HG03280 (cell line): ENCODE data around the gene RNGTT.
A peak's percentile ranks its signal among the peaks of the same experiment; 100 is the strongest.

ENCODE experiments used
- ATAC-seq: cut with Tn5 transposase; IDR thresholded peaks from one replicate; pipeline ENCODE4 v1.9.1; 2021; ENCODE audit warnings: mild to moderate bottlenecking, moderate library complexity; ENCODE audit not compliant: unreplicated experiment

Gene RNGTT

DNA sequence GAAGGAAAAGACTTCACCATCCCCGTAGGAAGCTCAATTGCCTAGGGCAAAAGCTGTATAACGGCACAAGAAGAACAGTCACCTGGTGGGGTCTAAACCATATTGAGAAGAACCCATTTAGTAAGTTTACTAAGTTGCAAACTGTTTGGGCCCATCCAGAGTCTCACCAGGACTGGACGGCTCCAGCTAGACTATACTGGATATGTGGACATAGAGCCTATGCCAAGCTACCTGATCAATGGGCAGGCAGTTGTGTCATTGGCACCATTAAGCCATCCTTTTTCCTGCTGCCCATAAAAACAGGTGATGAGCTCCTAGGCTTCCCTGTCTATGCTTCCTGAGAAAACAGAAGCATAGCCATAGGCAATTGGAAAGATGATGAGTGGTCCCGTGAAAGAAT is 293.9 kb downstream of the RNGTT start:
- ATAC-seq: no peak

- ATAC-seq: no peak
Measured at GRCh38 chr6:88666901-88667300, 296.5 kb downstream of the RNGTT start.

DNA sequence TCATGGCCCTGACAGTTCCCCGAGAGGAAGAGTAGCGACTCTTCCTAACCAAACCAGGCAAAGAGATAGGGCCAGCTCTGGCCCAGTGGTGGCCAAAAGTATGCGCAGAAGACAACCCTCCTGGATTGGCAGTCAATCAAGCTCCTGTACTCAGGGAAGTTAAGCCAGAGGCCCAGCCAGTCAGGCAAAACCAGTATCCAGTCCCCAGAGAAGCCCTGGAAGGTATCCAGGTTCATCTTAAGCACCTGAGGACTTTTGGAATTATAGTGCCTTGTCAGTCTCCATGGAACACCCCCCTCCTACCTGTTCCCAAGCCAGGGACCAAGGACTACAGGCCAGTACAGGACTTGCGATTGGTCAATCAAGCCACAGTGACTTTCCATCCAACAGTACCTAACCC is 298.3 kb downstream of the RNGTT start:
- ATAC-seq: no peak

DNA sequence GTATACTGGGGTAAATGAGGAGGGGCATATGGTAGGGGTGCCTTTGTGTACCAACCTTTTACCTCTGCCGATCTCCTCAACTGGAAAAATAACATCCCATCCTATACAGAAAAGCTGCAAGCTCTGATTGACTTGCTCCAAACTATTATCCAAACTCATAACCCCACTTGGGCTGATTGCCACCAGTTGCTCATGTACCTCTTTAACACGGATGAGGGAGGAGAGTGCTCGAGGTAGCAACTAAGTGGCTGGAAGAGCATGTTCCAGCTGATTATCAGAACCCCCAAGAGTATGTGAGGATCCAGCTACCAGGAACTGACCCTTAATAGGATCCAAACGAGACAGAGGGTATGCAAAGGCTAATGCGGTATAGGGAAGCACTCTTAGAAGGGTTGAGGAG is 299.6 kb downstream of the RNGTT start:
- no peak for ATAC-seq

DNA sequence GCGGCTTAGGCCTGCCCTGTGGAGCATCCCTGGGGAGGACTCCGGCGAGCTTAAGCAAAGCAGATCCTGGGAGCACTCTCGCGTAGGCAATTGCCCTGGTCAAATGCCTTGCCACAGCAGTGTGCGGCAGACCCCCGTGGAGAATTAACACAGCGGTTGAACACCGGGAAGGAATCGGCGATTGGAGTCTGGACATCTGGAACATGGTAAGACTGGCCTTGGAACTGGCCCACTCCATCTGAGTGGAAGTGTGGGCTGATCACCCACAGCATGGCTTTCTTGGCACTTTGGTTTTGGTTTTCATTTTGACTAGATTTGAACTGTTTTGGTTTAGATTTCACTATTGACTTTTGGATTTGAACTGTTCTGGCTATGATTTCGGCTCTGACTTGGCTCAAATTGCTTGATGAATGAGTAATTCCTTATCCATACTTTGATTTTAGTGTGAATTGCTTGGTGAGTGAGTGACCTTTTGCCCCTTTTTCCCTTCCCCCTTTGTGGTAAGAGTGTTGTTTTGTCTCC is 300.7 kb downstream of the RNGTT start:
- ATAC-seq: no peak

DNA sequence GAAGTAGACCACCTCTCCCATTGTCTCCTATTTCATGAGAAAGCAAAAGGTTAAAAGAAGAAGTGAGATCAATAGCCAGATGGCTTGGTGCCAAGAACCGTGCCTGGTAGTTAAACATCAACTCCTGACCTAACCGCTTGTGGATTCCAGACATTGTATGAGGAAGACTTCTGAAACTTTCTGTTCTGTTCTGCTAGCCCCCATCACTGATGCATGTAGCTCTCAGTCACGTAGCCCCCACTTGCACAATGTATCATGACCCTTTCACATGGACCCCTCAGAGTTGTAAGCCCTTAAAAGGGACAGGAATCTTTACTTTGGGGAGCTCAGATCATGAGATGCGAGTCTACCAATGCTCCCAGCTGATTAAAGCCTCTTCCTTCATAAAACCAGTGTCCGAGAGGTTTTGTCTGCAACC is 301.2 kb downstream of the RNGTT start:
- ATAC-seq: no peak

DNA sequence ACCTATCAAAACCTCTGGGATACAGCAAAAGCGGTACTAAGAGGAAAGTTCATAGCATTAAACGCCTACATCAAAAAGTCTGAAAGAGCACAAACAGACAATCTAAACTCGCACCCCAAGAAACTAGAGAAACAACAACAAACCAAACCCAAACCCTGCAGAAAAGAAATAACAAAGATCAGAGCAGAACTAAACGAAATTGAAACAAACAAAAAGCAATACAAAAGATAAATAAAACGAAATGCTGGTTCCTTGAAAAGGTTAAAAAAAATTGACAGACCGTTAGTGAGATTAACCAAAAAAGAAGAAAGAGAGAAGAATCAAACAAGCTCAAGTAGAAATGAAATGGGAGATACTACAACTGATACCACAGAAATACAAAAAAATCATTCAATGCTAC is 302.3 kb downstream of the RNGTT start:
- ATAC-seq: no peak

DNA sequence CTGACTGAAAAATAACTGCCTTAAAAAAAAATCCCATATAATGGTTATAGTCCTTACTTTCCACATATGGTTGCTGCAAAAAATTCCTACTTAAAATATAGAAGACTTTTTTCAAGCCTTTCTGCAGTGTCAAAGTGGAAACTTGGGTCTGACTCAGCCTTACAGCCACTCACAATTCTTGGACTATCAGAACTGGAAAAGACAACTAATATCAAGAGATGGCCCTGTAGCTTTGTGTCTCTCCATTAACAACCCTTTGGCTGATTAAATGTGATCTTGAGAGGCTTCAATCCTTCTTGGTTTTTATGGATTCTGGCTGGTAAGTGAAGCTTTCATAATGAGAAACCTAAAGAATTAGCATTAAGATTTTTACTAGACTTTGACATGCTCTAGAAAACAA is 307.8 kb downstream of the RNGTT start:
- no peak for ATAC-seq

DNA sequence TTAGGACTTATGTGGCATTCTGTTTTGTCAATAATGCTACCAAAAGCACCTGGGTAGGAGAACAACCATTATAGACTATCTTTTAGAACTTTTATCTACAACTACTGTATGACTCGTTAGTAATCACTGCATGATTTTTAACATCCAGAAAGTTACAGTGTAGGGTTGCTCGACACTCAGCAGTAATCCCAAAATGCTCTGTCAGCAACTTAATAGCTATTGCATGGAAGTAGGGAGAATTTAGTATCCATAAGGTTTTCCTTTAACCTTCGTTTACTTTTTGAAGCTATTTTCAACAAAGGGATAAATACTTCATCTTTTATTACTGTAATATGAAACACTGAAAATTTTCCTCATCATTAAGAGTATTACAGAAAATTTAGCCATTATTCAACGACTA is 309.5 kb downstream of the RNGTT start:
- ATAC-seq: no peak

GRCh38 chr6:88651400-88651799 is 312.0 kb downstream of the RNGTT start:
- no peak for ATAC-seq

- no peak for ATAC-seq
Measured at GRCh38 chr6:88650979-88651378, 312.4 kb downstream of the RNGTT start.

GRCh38 chr6:88650029-88650619 is 313.3 kb downstream of the RNGTT start:
- ATAC-seq: peak; percentile 97

DNA sequence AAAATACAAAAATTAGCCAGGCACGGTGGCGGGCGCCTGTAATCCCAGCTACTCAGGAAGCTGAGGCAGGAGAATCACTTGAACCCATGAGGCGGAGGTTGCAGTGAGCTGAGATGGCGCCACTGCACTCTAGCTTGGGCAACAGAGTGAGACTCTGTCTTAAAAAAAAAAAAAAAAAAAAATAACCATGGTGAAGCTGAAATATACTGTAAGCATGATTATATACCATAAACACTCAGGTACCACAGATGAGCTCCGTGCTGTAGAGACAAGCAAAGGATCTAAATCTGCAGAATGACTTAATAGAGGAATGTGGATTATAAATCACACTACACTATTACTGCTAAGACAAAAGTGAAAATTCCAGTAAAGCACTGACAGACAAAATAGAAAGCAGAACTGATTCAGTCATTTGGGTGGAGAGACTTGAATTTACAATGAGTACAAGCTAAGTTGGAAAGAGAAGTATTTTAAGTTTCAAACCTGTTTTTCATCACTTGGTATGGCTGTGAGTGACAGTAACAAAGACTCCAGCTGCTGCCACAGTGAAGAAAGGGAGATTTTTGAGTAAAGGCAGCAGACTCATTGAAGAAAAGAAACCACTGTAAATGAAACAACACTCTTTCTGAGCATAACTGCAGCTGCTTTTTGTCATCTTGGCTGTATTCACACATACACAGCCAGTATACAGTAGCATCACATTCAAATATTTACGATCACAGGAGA is 322.1 kb downstream of the RNGTT start:
- peak; percentile 92 for ATAC-seq

GRCh38 chr6:88637761-88638545 is 325.5 kb downstream of the RNGTT start:
- no peak for ATAC-seq

DNA sequence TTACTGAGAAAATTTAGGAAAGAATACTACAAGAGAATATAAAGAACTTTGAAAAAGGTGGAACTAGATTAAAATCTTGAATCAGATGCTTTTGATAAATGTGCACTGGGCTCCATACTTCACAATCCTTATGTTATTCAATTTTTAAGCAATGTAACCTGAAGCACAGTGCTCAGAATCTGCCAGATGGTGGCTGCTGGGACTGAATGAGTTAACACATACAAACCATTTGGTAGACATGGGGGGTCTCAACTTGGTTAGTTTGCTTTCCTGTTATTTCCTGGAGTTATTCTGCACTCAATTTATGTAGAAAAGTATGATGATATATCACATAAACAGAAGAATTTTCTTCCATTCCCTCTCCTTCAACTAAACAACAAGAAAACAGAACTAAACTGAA is 326.5 kb downstream of the RNGTT start:
- no peak for ATAC-seq

DNA sequence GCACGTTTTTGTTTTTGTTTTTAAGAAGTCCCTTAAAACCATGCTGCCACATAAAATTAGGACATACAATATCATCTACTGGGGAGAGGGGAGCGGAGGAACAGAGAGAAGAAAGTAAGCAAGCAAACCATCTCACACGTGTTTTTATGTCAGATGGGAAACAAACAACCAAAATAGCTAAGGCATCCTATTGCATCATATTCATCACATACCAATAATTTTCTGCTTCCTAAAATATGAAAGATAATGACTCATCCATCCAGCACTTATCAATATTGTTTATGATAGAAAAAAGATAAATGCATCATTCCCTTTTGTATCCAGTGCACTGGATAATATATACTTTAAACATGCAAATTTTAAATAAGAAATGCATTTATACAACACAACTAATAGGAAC is 329.6 kb downstream of the RNGTT start:
- ATAC-seq: no peak

- no peak for ATAC-seq
Measured at GRCh38 chr6:88631830-88632229, 331.6 kb downstream of the RNGTT start.

DNA sequence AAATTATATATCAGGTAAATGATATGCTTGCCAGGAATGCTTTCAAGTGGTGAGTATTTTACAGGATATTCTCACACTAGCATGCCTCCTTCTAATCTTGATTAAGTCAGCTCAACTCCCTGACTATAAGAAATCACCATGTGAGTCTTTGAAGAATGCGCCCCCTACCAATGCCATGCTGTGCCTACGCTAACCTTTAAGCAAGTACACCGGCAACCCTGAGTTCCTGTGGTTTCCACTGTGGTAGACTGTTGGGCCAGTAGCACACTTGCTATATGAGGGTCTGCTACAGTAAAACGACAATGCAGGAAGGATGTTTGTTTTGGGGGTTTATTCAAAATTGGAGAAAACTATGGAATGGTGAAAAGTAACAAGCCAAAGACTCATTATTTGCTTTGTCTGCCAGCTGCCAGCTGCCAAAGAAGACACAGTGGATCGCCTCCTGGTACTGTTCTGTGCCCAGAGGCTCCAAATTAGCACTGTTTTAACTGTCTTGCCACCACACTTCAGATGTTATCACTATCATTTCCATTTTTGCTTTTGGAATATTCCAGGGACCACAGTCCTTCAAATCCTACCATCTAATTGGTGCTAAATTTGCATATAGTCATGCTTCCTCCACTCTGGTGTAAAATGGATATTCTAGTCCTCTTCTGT is 333.5 kb downstream of the RNGTT start:
- no peak for ATAC-seq

DNA sequence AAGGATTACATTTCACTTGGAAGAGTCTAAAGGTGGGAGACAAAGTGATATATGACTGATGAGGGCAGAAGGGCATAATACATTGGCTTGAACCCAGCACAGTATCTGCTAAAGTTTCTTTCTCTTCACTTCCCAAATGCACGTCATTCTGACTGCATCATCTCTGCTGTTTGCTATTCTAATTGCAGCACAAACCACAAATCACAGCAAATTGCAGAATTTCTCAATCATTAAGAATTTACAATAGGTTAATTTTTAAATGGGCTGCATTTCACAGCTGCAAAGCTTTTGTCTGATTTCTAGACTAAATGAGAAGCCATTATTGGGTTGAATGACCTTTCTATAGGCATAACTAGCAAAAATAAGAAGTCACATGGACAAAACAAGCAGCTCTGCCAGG is 337.0 kb downstream of the RNGTT start:
- no peak for ATAC-seq

DNA sequence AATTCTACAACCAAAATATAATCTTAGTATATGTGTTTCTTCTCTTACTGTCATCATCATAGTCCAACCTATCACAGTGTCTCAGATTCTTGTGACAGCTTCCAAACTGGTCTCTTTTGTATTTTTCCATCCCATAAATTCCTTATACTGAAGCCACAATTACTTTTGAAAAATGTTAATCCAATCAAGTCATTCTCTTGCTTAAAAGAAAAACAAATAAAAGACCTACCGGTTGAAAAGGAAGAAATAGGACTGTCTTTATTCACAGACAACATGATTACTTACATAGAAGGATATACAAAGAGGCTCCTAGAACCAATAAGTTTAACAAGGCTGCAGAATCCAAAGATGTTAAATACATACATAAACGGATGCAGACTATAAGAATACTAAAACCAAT is 339.9 kb downstream of the RNGTT start:
- no peak for ATAC-seq

- no peak for ATAC-seq
Measured at GRCh38 chr6:88619951-88620350, 343.5 kb downstream of the RNGTT start.
